Measurements from ENCODE around the gene PHLPP1.
A peak's percentile ranks its signal among the peaks of the same experiment; 100 is the strongest.

Gene PHLPP1

GRCh38 chr18:62850619-62851306 lies 135.4 kb downstream of the PHLPP1 start:
- no peak for DNase-seq (ENCODE audit: low read depth)

GRCh38 chr18:62852851-62853250 lies 137.5 kb downstream of the PHLPP1 start:
- DNase-seq (ENCODE audit: low read depth): no peak

GRCh38 chr18:62856294-62856693 lies 141.0 kb downstream of the PHLPP1 start:
- no peak for DNase-seq (ENCODE audit: low read depth)

- no peak for DNase-seq (ENCODE audit: low read depth)
These were observed 142.1 kb downstream of the PHLPP1 start for GRCh38 chr18:62857263-62857976.

- DNase-seq (ENCODE audit: low read depth): no peak
These were observed 144.7 kb downstream of the PHLPP1 start for GRCh38 chr18:62860062-62860461.

GRCh38 chr18:62862466-62862865 lies 147.1 kb downstream of the PHLPP1 start:
- DNase-seq (ENCODE audit: low read depth): no peak

- DNase-seq (ENCODE audit: low read depth): no peak
These were observed 148.2 kb downstream of the PHLPP1 start for GRCh38 chr18:62863579-62864001.

- no peak for DNase-seq (ENCODE audit: low read depth)
These were observed 150.2 kb downstream of the PHLPP1 start for GRCh38 chr18:62865498-62865897.

GRCh38 chr18:62867534-62867933 lies 152.2 kb downstream of the PHLPP1 start:
- no peak for DNase-seq (ENCODE audit: low read depth)

- no peak for DNase-seq (ENCODE audit: low read depth)
These were observed 153.3 kb downstream of the PHLPP1 start for GRCh38 chr18:62868645-62869044.

- no peak for DNase-seq (ENCODE audit: low read depth)
These were observed 155.3 kb downstream of the PHLPP1 start for GRCh38 chr18:62870643-62871042.

GRCh38 chr18:62875323-62875722 lies 160.0 kb downstream of the PHLPP1 start:
- no peak for DNase-seq (ENCODE audit: low read depth)

- DNase-seq (ENCODE audit: low read depth): no peak
These were observed 160.8 kb downstream of the PHLPP1 start for GRCh38 chr18:62876111-62876510.

GRCh38 chr18:62876828-62877227 lies 161.5 kb downstream of the PHLPP1 start:
- DNase-seq (ENCODE audit: low read depth): no peak

- no peak for DNase-seq (ENCODE audit: low read depth)
These were observed 162.3 kb downstream of the PHLPP1 start for GRCh38 chr18:62877411-62878221.

- DNase-seq (ENCODE audit: low read depth): no peak
These were observed 163.0 kb downstream of the PHLPP1 start for GRCh38 chr18:62878305-62878704.

GRCh38 chr18:62880034-62880433 lies 164.7 kb downstream of the PHLPP1 start:
- no peak for DNase-seq (ENCODE audit: low read depth)

GRCh38 chr18:62880673-62881364 lies 165.5 kb downstream of the PHLPP1 start:
- DNase-seq (ENCODE audit: low read depth): no peak

- DNase-seq (ENCODE audit: low read depth): peak; percentile 7
These were observed 166.2 kb downstream of the PHLPP1 start for GRCh38 chr18:62881509-62882016.

- DNase-seq (ENCODE audit: low read depth): no peak
These were observed 168.8 kb downstream of the PHLPP1 start for GRCh38 chr18:62883937-62884735.

- DNase-seq (ENCODE audit: low read depth): no peak
These were observed 170.5 kb downstream of the PHLPP1 start for GRCh38 chr18:62885804-62886203.
